ENCODE data around the gene CRYBB2. TPM values are rescaled to one million over a fixed set of nuclear protein-coding genes. Genes with fewer than 3 reads are reported as not detected.

CRYBB2 gene, protein sequence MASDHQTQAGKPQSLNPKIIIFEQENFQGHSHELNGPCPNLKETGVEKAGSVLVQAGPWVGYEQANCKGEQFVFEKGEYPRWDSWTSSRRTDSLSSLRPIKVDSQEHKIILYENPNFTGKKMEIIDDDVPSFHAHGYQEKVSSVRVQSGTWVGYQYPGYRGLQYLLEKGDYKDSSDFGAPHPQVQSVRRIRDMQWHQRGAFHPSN
- total RNA-seq (2021; ENCODE audit: unreplicated experiment), result not detected
- 0.14 TPM in 1 of 2 replicates, not detected in the other for polyA plus RNA-seq (2012)
- Bru-seq, nascent RNA, result percentile 27 among the genes with signal in this experiment
- BruChase-seq, experiment 1, labeled RNA remaining after a 6-hour chase, result percentile 28 among the genes with signal in this experiment
- BruChase-seq, experiment 2, labeled RNA remaining after a 2-hour chase, result percentile 23 among the genes with signal in this experiment
- long read RNA-seq, result 0 reads

DNA sequence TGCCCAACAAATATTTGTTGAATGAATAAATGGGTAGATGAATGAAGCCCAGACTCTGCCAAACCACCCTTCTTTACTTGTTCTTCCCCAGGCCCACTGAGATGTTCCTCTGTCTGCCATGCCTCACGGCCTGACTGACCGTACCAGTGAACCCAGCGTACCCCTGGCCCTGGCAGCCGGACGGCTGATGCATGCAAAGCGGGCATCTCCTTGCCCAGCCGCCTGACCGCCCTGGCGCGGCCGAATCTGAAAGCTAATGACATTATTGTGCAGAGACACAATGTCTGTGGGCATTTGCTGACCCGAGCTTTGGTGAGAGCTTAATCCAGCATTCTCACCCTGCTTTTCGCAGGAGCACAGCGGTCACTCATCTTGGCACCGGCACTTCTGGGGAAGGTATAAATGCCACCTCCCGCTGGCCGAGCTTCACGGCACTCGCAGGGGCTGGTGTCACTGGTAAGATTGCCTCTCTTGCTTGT lies at the start of gene CRYBB2:
Gene CRYBB2 (plus strand): TSS at position 429 of the 479 bp plus-strand sequence. CDS start 1,791 bp downstream, outside the sequence.
- Histone ChIP-seq H3K79me2 (ENCODE audit: insufficient read depth, low read length) (no peaks in the 10 kb centered on the region), H3K9me2 (ENCODE audit: insufficient read depth) (no peaks in the 10 kb centered on the region), H3K4me2 (ENCODE audit: low read length) (no peak within 1 kb of the TSS), H3K4me3 (replicated peaks in 1 of 2; ENCODE audit: low read depth in 1 of 2, low read length in 2 of 2) (no peak within 1 kb of the TSS), H3K27ac (ENCODE audit: low read depth, low read length) (no peak within 1 kb of the TSS), H2AFZ (ENCODE audit: low read depth, low read length, poor library complexity, severe bottlenecking) (no peak within 1 kb of the TSS), H4K20me1 (ENCODE audit: insufficient read depth) (no peaks in the 10 kb centered on the region), H3K4me1 (ENCODE audit: control insufficient read depth in 1 of 2, insufficient read depth in 2 of 2, low read length in 2 of 2) (no peaks in the 10 kb centered on the region), H3K36me3 (ENCODE audit: control insufficient read depth in 1 of 2, insufficient read depth in 2 of 2, low read length in 2 of 2) (no peaks in the 10 kb centered on the region), H3K9ac (ENCODE audit: low read length) (no peak within 1 kb of the TSS), H3K27me3 (ENCODE audit: insufficient read depth, low read length) (peaks cover 24% of the 10 kb centered on the region), H3K9me3 (ENCODE audit: control insufficient read depth in 1 of 2, insufficient read depth in 1 of 2, low read depth in 1 of 2, low read length in 2 of 2) (no peaks in the 10 kb centered on the region)
- DNase-seq (ENCODE audit: low read depth, low spot score), result no peak
- intact Hi-C loops (cut with micrococcal nuclease), result no loop called here
- no TSS peak for BruUV-seq (replicated peaks)
- ChIA-PET RAD21 (ENCODE audit: low non-redundant PET in 1 of 2, low total read pairs in 2 of 2, uncharacterized antibody in 2 of 2, unreplicated experiment in 2 of 2) (no interaction called here), POLR2A (no interaction called here), CTCF (no interaction called here)
- TF ChIP-seq RAD21 (IDR thresholded peaks at IDR 0.05; ENCODE audit: low read depth) (no peak), CEBPB (IDR thresholded peaks at IDR 0.05; ENCODE audit: low read depth) (no peak), FOSL1 (IDR thresholded peaks at IDR 0.05; ENCODE audit: low read depth) (no peak)
- TF ChIP-seq, protein P1, sequence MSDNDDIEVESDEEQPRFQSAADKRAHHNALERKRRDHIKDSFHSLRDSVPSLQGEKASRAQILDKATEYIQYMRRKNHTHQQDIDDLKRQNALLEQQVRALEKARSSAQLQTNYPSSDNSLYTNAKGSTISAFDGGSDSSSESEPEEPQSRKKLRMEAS (IDR thresholded peaks at IDR 0.05), result no peak
- TF ChIP-seq, protein P2, sequence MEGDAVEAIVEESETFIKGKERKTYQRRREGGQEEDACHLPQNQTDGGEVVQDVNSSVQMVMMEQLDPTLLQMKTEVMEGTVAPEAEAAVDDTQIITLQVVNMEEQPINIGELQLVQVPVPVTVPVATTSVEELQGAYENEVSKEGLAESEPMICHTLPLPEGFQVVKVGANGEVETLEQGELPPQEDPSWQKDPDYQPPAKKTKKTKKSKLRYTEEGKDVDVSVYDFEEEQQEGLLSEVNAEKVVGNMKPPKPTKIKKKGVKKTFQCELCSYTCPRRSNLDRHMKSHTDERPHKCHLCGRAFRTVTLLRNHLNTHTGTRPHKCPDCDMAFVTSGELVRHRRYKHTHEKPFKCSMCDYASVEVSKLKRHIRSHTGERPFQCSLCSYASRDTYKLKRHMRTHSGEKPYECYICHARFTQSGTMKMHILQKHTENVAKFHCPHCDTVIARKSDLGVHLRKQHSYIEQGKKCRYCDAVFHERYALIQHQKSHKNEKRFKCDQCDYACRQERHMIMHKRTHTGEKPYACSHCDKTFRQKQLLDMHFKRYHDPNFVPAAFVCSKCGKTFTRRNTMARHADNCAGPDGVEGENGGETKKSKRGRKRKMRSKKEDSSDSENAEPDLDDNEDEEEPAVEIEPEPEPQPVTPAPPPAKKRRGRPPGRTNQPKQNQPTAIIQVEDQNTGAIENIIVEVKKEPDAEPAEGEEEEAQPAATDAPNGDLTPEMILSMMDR (IDR thresholded peaks at IDR 0.05 in 2 of 3, conservative IDR thresholded peaks at IDR 0.05 in 1 of 3; ENCODE audit: borderline replicate concordance in 1 of 3, insufficient read depth in 1 of 3, low read depth in 2 of 3, low read length in 2 of 3), result no peak
- ATAC-seq, result no peak
